BLaER1 (cell line): Measurements from ENCODE around the gene ARFGAP2.
"Not testable (repeated sequence)": the region's sequence is repeated elsewhere in the genome, so short reads cannot be mapped to it uniquely, and the experiment has no call there.

Source experiments
- H3K27ac ChIP-seq: shearing (Covaris generic); formaldehyde crosslinking; 2 replicates; pipeline ENCODE4 v1.8.1; 2022
- H3K27me3 ChIP-seq: shearing (Covaris generic); formaldehyde crosslinking; 2 replicates; pipeline ENCODE4 v1.8.1; 2022
- H3K36me3 ChIP-seq: shearing (Covaris generic); formaldehyde crosslinking; 2 replicates; pipeline ENCODE4 v1.8.1; 2022
- H3K4me1 ChIP-seq: shearing (Covaris generic); formaldehyde crosslinking; 2 replicates; pipeline ENCODE4 v1.8.1; 2022
- H3K4me2 ChIP-seq: shearing (Covaris generic); formaldehyde crosslinking; 2 replicates; pipeline ENCODE4 v1.8.1; 2022
- H3K4me3 ChIP-seq: shearing (Covaris generic); formaldehyde crosslinking; 2 replicates; pipeline ENCODE4 v1.8.1; 2022
- H3K9ac ChIP-seq: shearing (Covaris generic); formaldehyde crosslinking; 2 replicates; pipeline ENCODE4 v1.8.1; 2022
- H3K9me3 ChIP-seq: shearing (Covaris generic); formaldehyde crosslinking; 2 replicates; pipeline ENCODE4 v1.8.1; 2022
- H4K20me1 ChIP-seq: shearing (Covaris generic); formaldehyde crosslinking; 2 replicates; pipeline ENCODE4 v1.8.1; 2022
- Cebpa-rat ChIP-seq: shearing (Covaris generic); IDR thresholded peaks from 2 replicates; pipeline ENCODE4 v1.8.1; 2022

ARFGAP2 gene

GRCh38 chr11:47207459-47207858 is 30.8 kb upstream of the ARFGAP2 start:
- Histone ChIP-seq H3K9me3 (no peaks in the 10 kb centered on the region), H3K4me3 (no peak overlapping the region), H3K36me3 (no peaks in the 10 kb centered on the region), H3K27me3 (no peaks in the 10 kb centered on the region), H3K4me2 (no peak overlapping the region), H3K9ac (no peak overlapping the region), H4K20me1 (no peaks in the 10 kb centered on the region), H3K4me1 (no peaks in the 10 kb centered on the region), H3K27ac (no peak overlapping the region)
- no peak for TF ChIP-seq Cebpa-rat

GRCh38 chr11:47206577-47206976 is 29.9 kb upstream of the ARFGAP2 start:
- not testable (repeated sequence) for H3K4me3 ChIP-seq, H3K9ac ChIP-seq, H3K9me3 ChIP-seq, H3K4me1 ChIP-seq, H3K4me2 ChIP-seq, H3K36me3 ChIP-seq, H4K20me1 ChIP-seq, H3K27ac ChIP-seq, H3K27me3 ChIP-seq

GRCh38 chr11:47204637-47204989 is 27.9 kb upstream of the ARFGAP2 start:
- no peaks in the 10 kb centered on the region for H3K4me1 ChIP-seq
- H3K4me3 ChIP-seq, result no peak overlapping the region
- no peak overlapping the region for H3K27ac ChIP-seq
- no peaks in the 10 kb centered on the region for H3K9me3 ChIP-seq
- H3K9ac ChIP-seq, result no peak overlapping the region
- H3K27me3 ChIP-seq, result no peaks in the 10 kb centered on the region
- H4K20me1 ChIP-seq, result no peaks in the 10 kb centered on the region
- TF ChIP-seq Cebpa-rat, result no peak
- H3K36me3 ChIP-seq, result no peaks in the 10 kb centered on the region
- H3K4me2 ChIP-seq, result no peak overlapping the region

- no peaks in the 10 kb centered on the region for H4K20me1 ChIP-seq
- no peaks in the 10 kb centered on the region for H3K4me1 ChIP-seq
- no peak overlapping the region for H3K4me2 ChIP-seq
- H3K9ac ChIP-seq, result no peak overlapping the region
- H3K9me3 ChIP-seq, result no peaks in the 10 kb centered on the region
- H3K36me3 ChIP-seq, result no peaks in the 10 kb centered on the region
- no peak overlapping the region for H3K27ac ChIP-seq
- no peaks in the 10 kb centered on the region for H3K27me3 ChIP-seq
- no peak for TF ChIP-seq Cebpa-rat
- H3K4me3 ChIP-seq, result no peak overlapping the region
Measured at GRCh38 chr11:47202576-47202975, 25.9 kb upstream of the ARFGAP2 start.

GRCh38 chr11:47201015-47201414 is 24.3 kb upstream of the ARFGAP2 start:
- Histone ChIP-seq H4K20me1 (no peaks in the 10 kb centered on the region), H3K36me3 (no peaks in the 10 kb centered on the region), H3K27ac (no peak overlapping the region), H3K27me3 (no peaks in the 10 kb centered on the region), H3K4me1 (no peaks in the 10 kb centered on the region), H3K9me3 (no peaks in the 10 kb centered on the region), H3K4me3 (no peak overlapping the region), H3K9ac (no peak overlapping the region), H3K4me2 (no peak overlapping the region)
- no peak for TF ChIP-seq Cebpa-rat

- not testable (repeated sequence) for H3K36me3 ChIP-seq, H3K27ac ChIP-seq, H3K27me3 ChIP-seq, H3K4me1 ChIP-seq, H3K9me3 ChIP-seq, H3K9ac ChIP-seq, H3K4me3 ChIP-seq, H4K20me1 ChIP-seq, H3K4me2 ChIP-seq
Measured at GRCh38 chr11:47198161-47198560, 21.5 kb upstream of the ARFGAP2 start.

GRCh38 chr11:47192111-47192510 is 15.4 kb upstream of the ARFGAP2 start:
- H3K4me3 ChIP-seq, result no peak overlapping the region
- H3K27ac ChIP-seq, result no peak overlapping the region
- H3K9me3 ChIP-seq, result no peaks in the 10 kb centered on the region
- no peaks in the 10 kb centered on the region for H4K20me1 ChIP-seq
- peaks cover 21% of the 10 kb centered on the region for H3K4me1 ChIP-seq
- no peak overlapping the region for H3K9ac ChIP-seq
- no peaks in the 10 kb centered on the region for H3K36me3 ChIP-seq
- H3K27me3 ChIP-seq, result no peaks in the 10 kb centered on the region
- no peak for TF ChIP-seq Cebpa-rat
- H3K4me2 ChIP-seq, result no peak overlapping the region

- not testable (repeated sequence) for H4K20me1 ChIP-seq, H3K4me3 ChIP-seq, H3K27me3 ChIP-seq, H3K9ac ChIP-seq, H3K36me3 ChIP-seq, H3K4me2 ChIP-seq, H3K9me3 ChIP-seq, H3K27ac ChIP-seq
- peaks cover 28% of the 10 kb centered on the region for H3K4me1 ChIP-seq
Measured at GRCh38 chr11:47191137-47191536, 14.5 kb upstream of the ARFGAP2 start.

GRCh38 chr11:47189100-47189834 is 12.6 kb upstream of the ARFGAP2 start:
- H3K27me3 ChIP-seq, result no peaks in the 10 kb centered on the region
- H3K36me3 ChIP-seq, result no peaks in the 10 kb centered on the region
- peaks cover 44% of the 10 kb centered on the region for H3K4me1 ChIP-seq
- 0 out of 2 replicates have a peak, but pooled peaks cover 8% of the 10 kb centered on the region for H4K20me1 ChIP-seq
- 0 out of 2 replicates have a peak, but pooled peaks have one; percentile 12 for TF ChIP-seq Cebpa-rat
- H3K9me3 ChIP-seq, result no peaks in the 10 kb centered on the region
- H3K27ac ChIP-seq, result no peak overlapping the region
- no peak overlapping the region for H3K4me2 ChIP-seq
- H3K9ac ChIP-seq, result no peak overlapping the region
- H3K4me3 ChIP-seq, result no peak overlapping the region

GRCh38 chr11:47188259-47188658 is 11.6 kb upstream of the ARFGAP2 start:
- Histone ChIP-seq H3K27ac (no peak overlapping the region; the same call in 1 of the 2 replicates), H3K4me2 (peak overlapping the region; percentile 93), H3K9me3 (no peaks in the 10 kb centered on the region), H3K9ac (peak overlapping the region; percentile 93; the same call in 1 of the 2 replicates), H4K20me1 (0 out of 2 replicates have a peak, but pooled peaks cover 12% of the 10 kb centered on the region), H3K4me3 (no peak overlapping the region), H3K4me1 (peaks cover 54% of the 10 kb centered on the region), H3K36me3 (peaks cover 4% of the 10 kb centered on the region; the same call in 1 of the 2 replicates), H3K27me3 (no peaks in the 10 kb centered on the region)
- no peak for TF ChIP-seq Cebpa-rat

- Histone ChIP-seq H3K36me3 (peaks cover 5% of the 10 kb centered on the region; the same call in 1 of the 2 replicates), H3K27me3 (no peaks in the 10 kb centered on the region), H4K20me1 (0 out of 2 replicates have a peak, but pooled peaks cover 12% of the 10 kb centered on the region), H3K9ac (peak overlapping the region; percentile 93), H3K9me3 (no peaks in the 10 kb centered on the region), H3K27ac (peak overlapping the region; percentile 88; the same call in 1 of the 2 replicates), H3K4me2 (peak overlapping the region; percentile 93), H3K4me3 (peak overlapping the region; percentile 90), H3K4me1 (peaks cover 56% of the 10 kb centered on the region)
- TF ChIP-seq Cebpa-rat, result no peak
Measured at GRCh38 chr11:47187723-47188122, 11.0 kb upstream of the ARFGAP2 start.
